A673 (cell line): ENCODE results near the gene SLC2A13. TPM values are rescaled to one million over a fixed set of nuclear protein-coding genes. Genes with fewer than 3 reads are reported as not detected.

Source experiments
- BruUV-seq: library from RNA; stranded (reverse); fragments of 400-500 nt; replicated peaks from 2 replicates; lab custom pipeline; 2021; lab: Mats Ljungman, UMichigan
- CTCF ChIA-PET: fragments of 300-600 bp; sonication (Branson Sonifier 250); formaldehyde crosslinking; loops from one replicate; lab custom pipeline; 2022; ENCODE audit warnings: antibody characterized with exemption; lab: Charles Lee
- POLR2A ChIA-PET: fragments of 300-600 bp; sonication (Branson Sonifier 250); formaldehyde crosslinking; loops from one replicate; lab custom pipeline; 2022; ENCODE audit warnings: antibody characterized with exemption; ENCODE audit not compliant: low non-redundant PET; lab: Charles Lee
- DNase-seq: peaks from one replicate; pipeline ENCODE4 v3.0.0-alpha.2; 2015; ENCODE audit warnings: low spot score
- H3K27ac ChIP-seq: fragments of 200-600 bp; sonication (generic); 2 replicates; pipeline ENCODE4 v1.5.1; 2016; ENCODE audit warnings: mixed run types, low read depth, mild to moderate bottlenecking, mixed read lengths, antibody characterized with exemption, low read length; ENCODE audit not compliant: poor library complexity, severe bottlenecking
- H3K27me3 ChIP-seq: fragments of 200-600 bp; sonication (generic); replicated peaks from 2 replicates; pipeline ENCODE4 v1.6.1; 2017; ENCODE audit warnings: mixed run types, low read depth, mild to moderate bottlenecking, mixed read lengths, antibody characterized with exemption, low read length; ENCODE audit not compliant: insufficient read depth, poor library complexity
- H3K36me3 ChIP-seq: fragments of 200-600 bp; sonication (generic); 2 replicates; pipeline ENCODE4 v1.6.1; 2016; ENCODE audit warnings: mixed run types, mild to moderate bottlenecking, mixed read lengths, antibody characterized with exemption, low read length; ENCODE audit not compliant: insufficient read depth, poor library complexity, severe bottlenecking
- H3K4me1 ChIP-seq: fragments of 200-600 bp; sonication (generic); 2 replicates; pipeline ENCODE4 v1.6.1; 2017; ENCODE audit warnings: mixed run types, mild to moderate bottlenecking, mixed read lengths, antibody characterized with exemption, low read length; ENCODE audit not compliant: insufficient read depth, poor library complexity, severe bottlenecking
- H3K4me3 ChIP-seq: fragments of 200-600 bp; sonication (generic); 2 replicates; pipeline ENCODE4 v1.5.1; 2016; ENCODE audit warnings: low read depth, mixed run types, mild to moderate bottlenecking, mixed read lengths, low read length; ENCODE audit not compliant: poor library complexity, severe bottlenecking
- H3K9me3 ChIP-seq: fragments of 200-600 bp; sonication (generic); 2 replicates; pipeline ENCODE4 v1.6.1; 2016; ENCODE audit warnings: mixed run types, low read depth, mild to moderate bottlenecking, mixed read lengths, antibody characterized with exemption, low read length; ENCODE audit not compliant: poor library complexity, severe bottlenecking
- EZH2 ChIP-seq: fragments of 200-600 bp; sonication (generic); IDR thresholded peaks from 2 replicates; pipeline ENCODE4 v1.6.1; 2017; ENCODE audit warnings: borderline replicate concordance, low read depth, mild to moderate bottlenecking, mixed read lengths, antibody characterized with exemption, low read length; ENCODE audit not compliant: poor library complexity, severe bottlenecking
- intact Hi-C: fragments of 100-400 bp; cut with micrococcal nuclease; formaldehyde crosslinking; loops from one replicate; pipeline ENCODE4 v1.10.0; 2022; ENCODE audit not compliant: unreplicated experiment
- total RNA-seq: library from RNA; stranded (reverse); gene quantifications from 2 replicates; pipeline ENCODE4 v1.2.3, GENCODE V29; 2021
- TF ChIP-seq, protein P1 (sequence below): fragments of 300-800, 200-600 bp; sonication (generic); conservative IDR thresholded peaks from 2 replicates; pipeline ENCODE4 v1.5.1; 2017; ENCODE audit warnings: low read depth, mild to moderate bottlenecking, antibody characterized with exemption, low read length, moderate library complexity, mixed read lengths

The SLC2A13 gene
- total RNA-seq, 1 experiment from 2014 or later, result 9.1 TPM

DNA sequence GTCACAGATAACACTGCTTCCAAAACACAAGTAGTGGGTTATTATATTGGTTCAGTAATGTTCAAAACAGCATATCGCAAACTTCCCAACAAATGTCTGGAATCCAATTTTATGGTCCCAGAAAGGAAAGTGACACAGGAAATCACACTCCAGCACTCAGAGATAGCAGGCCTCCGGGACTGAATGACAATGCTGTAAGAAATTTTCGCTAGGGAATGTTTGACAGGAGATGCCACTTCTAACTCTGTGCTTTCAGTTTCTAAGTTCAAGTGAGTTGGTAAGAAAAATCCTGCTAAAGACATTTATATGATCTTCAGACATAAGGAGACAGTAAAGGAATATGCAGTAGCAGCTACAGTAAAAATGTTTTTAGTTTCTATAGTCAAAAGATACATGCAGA lies 93.2 kb downstream of the SLC2A13 start:
- DNase-seq, result peak; percentile 7

DNA sequence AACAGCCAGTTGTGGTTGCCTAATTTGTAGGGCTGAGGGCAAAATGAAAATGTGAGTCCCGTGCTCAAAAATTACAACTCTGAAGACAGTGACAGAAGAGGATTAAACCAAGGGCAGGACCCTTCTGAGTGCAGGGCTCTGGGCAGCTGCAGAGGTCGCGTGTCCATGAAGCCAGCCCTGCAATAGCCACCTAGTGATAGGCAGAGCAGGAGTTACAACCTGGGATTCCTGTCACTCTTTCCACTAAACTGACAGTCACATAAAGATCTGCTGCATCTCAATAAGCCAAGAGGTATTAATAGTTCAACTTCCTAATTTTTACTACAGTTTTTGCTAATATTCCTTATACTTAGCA lies 94.1 kb downstream of the SLC2A13 start:
- Histone ChIP-seq H3K27ac (no peak overlapping the region), H3K4me3 (no peak overlapping the region), H3K27me3 (no peaks in the 10 kb centered on the region), H3K4me1 (peaks cover 7% of the 10 kb centered on the region), H3K36me3 (no peaks in the 10 kb centered on the region), H3K9me3 (no peaks in the 10 kb centered on the region)
- ChIA-PET CTCF (interaction anchor here (0.5 to 1.5 kb wide), 8 partner anchors 17 to 231 kb away, joined by 3 to 7 read pairs (median 4); no protein-coding TSS in a partner anchor), POLR2A (no interaction called here)
- intact Hi-C loops, result loop anchor here (1.0 to 2.0 kb wide), 2 partner anchors 96 to 301 kb away; no protein-coding TSS in a partner anchor
- TF ChIP-seq, protein P1, sequence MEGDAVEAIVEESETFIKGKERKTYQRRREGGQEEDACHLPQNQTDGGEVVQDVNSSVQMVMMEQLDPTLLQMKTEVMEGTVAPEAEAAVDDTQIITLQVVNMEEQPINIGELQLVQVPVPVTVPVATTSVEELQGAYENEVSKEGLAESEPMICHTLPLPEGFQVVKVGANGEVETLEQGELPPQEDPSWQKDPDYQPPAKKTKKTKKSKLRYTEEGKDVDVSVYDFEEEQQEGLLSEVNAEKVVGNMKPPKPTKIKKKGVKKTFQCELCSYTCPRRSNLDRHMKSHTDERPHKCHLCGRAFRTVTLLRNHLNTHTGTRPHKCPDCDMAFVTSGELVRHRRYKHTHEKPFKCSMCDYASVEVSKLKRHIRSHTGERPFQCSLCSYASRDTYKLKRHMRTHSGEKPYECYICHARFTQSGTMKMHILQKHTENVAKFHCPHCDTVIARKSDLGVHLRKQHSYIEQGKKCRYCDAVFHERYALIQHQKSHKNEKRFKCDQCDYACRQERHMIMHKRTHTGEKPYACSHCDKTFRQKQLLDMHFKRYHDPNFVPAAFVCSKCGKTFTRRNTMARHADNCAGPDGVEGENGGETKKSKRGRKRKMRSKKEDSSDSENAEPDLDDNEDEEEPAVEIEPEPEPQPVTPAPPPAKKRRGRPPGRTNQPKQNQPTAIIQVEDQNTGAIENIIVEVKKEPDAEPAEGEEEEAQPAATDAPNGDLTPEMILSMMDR, result no peak
- TF ChIP-seq EZH2, result no peak
- no TSS peak for BruUV-seq
- DNase-seq, result no peak

More for the DNA sequence above, 93.2 kb downstream of the SLC2A13 start:
- intact Hi-C loops, result no loop called here
- Histone ChIP-seq H3K4me1 (peaks cover 7% of the 10 kb centered on the region), H3K4me3 (no peak overlapping the region), H3K27me3 (no peaks in the 10 kb centered on the region), H3K27ac (no peak overlapping the region), H3K9me3 (no peaks in the 10 kb centered on the region), H3K36me3 (no peaks in the 10 kb centered on the region)
- ChIA-PET POLR2A (no interaction called here), CTCF (no interaction called here)
- no TSS peak for BruUV-seq
- TF ChIP-seq, protein P1, result no peak
- TF ChIP-seq EZH2, result no peak

DNA sequence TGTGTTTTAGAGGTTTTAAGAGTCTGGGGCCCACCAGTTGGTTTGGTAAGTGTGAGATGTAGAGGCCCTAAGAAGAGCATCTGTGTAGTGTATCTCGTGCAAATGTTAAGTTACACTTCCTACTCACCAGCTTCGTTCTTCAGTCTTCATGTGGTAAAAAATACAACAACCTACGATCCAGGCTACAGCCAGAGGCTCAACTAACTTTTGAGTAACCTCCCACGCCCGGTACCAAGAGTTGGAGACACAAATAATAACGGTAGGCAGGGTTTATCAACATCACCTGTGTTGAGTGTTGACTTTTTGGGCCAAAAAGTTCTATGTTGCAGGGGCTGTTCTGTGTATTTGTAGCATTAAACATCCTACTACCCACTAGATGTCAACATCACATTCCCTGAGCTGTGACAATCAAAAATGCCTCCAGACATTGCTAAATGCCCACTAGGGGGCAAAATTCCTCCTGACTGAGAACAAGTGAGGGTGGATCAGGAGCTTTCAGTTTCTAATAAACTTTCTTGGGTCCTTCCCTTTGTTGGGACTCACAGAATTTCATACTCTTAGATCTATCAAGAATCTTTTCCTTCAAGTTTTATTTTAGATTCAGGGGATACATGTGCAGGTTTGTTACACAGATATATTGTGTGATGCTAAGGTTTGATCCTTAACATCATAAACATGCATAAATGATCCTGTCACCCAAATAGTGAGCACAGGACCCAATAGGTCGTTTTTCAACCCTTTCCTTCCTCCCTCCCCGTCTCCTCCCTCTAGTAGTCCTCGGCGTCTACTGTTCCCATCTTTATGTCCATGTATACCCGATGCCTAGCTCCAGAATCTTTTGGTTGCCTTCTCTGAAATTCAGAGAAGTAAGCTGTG lies 94.7 kb downstream of the SLC2A13 start:
- intact Hi-C loops, result loop anchor here (1.0 to 2.0 kb wide), 2 partner anchors 96 to 302 kb away; no protein-coding TSS in a partner anchor
- TF ChIP-seq, protein P1, result peak; percentile 89
- no peak for TF ChIP-seq EZH2
- Histone ChIP-seq H3K4me3 (peak overlapping the region; percentile 7), H3K9me3 (no peaks in the 10 kb centered on the region), H3K27ac (no peak overlapping the region), H3K36me3 (no peaks in the 10 kb centered on the region), H3K27me3 (no peaks in the 10 kb centered on the region), H3K4me1 (peaks cover 7% of the 10 kb centered on the region)
- DNase-seq, result peak; percentile 84
- no TSS peak for BruUV-seq
- ChIA-PET CTCF (interaction anchor here (0.5 to 1.5 kb wide), 8 partner anchors 18 to 230 kb away, joined by 3 to 7 read pairs (median 4); no protein-coding TSS in a partner anchor), POLR2A (no interaction called here)
